GM19452 (cell line): Measurements from ENCODE around the gene MAGI1.
A peak's percentile ranks its signal among the peaks of the same experiment; 100 is the strongest.

Experiments used
- ATAC-seq: cut with Tn5 transposase; IDR thresholded peaks from one replicate; pipeline ENCODE4 v1.9.1; 2021; ENCODE audit not compliant: unreplicated experiment

The MAGI1 gene

GRCh38 chr3:65772758-65773157 lies 266.0 kb downstream of the MAGI1 start:
- no peak for ATAC-seq

- no peak for ATAC-seq
Observed at GRCh38 chr3:65767551-65767950, 271.2 kb downstream of the MAGI1 start.

GRCh38 chr3:65762235-65762580 lies 276.5 kb downstream of the MAGI1 start:
- no peak for ATAC-seq

GRCh38 chr3:65761446-65762234 lies 277.1 kb downstream of the MAGI1 start:
- no peak for ATAC-seq

GRCh38 chr3:65758876-65759598 lies 279.7 kb downstream of the MAGI1 start:
- ATAC-seq: no peak

GRCh38 chr3:65758438-65758837 lies 280.3 kb downstream of the MAGI1 start:
- ATAC-seq: no peak

GRCh38 chr3:65752636-65753035 lies 286.1 kb downstream of the MAGI1 start:
- no peak for ATAC-seq

- ATAC-seq: no peak
Observed at GRCh38 chr3:65751123-65751700, 287.5 kb downstream of the MAGI1 start.

- no peak for ATAC-seq
Observed at GRCh38 chr3:65749066-65749465, 289.7 kb downstream of the MAGI1 start.

- ATAC-seq: no peak
Observed at GRCh38 chr3:65748326-65748725, 290.4 kb downstream of the MAGI1 start.

GRCh38 chr3:65746848-65747247 lies 291.9 kb downstream of the MAGI1 start:
- no peak for ATAC-seq

- no peak for ATAC-seq
Observed at GRCh38 chr3:65745306-65745705, 293.4 kb downstream of the MAGI1 start.

- ATAC-seq: no peak
Observed at GRCh38 chr3:65742914-65743313, 295.8 kb downstream of the MAGI1 start.

- ATAC-seq: no peak
Observed at GRCh38 chr3:65741540-65741939, 297.2 kb downstream of the MAGI1 start.

- ATAC-seq: no peak
Observed at GRCh38 chr3:65739901-65740541, 298.7 kb downstream of the MAGI1 start.

- ATAC-seq: no peak
Observed at GRCh38 chr3:65734792-65735191, 303.9 kb downstream of the MAGI1 start.

- no peak for ATAC-seq
Observed at GRCh38 chr3:65734382-65734781, 304.3 kb downstream of the MAGI1 start.

- ATAC-seq: no peak
Observed at GRCh38 chr3:65733459-65733858, 305.3 kb downstream of the MAGI1 start.

- ATAC-seq: peak; percentile 82
Observed at GRCh38 chr3:65732051-65732935, 306.4 kb downstream of the MAGI1 start.

- ATAC-seq: no peak
Observed at GRCh38 chr3:65730449-65730848, 308.3 kb downstream of the MAGI1 start.

GRCh38 chr3:65729973-65730372 lies 308.7 kb downstream of the MAGI1 start:
- ATAC-seq: no peak
